HL-60 (cell line): ENCODE data around the gene ZNF275.
"Not testable (repeated sequence)": the region's sequence is repeated elsewhere in the genome, so short reads cannot be mapped to it uniquely, and the experiment has no call there.

Source experiments
- DNase-seq, 2 experiments: peaks; one replicate each; pipeline ENCODE4 v3.0.0-alpha.2; 2010 to 2020; ENCODE audit warnings: low read depth in 1 of 2, low spot score in 1 of 2
- H3K27ac ChIP-seq: fragments of 250-450 bp; sonication (Bioruptor Pico); replicated peaks from 2 replicates; pipeline ENCODE4 v1.5.1; 2020; ENCODE audit warnings: mild to moderate bottlenecking, moderate library complexity
- H3K27me3 ChIP-seq: fragments of 250-450 bp; sonication (Bioruptor Pico); 2 replicates; pipeline ENCODE4 v1.5.1; 2021; ENCODE audit warnings: mild to moderate bottlenecking, moderate library complexity; ENCODE audit not compliant: insufficient read depth, poor library complexity, severe bottlenecking
- H3K4me3 ChIP-seq: replicated peaks from 2 replicates; pipeline ENCODE4 v1.5.1; 2011; ENCODE audit warnings: mild to moderate bottlenecking, control low read depth, low read length; ENCODE audit not compliant: insufficient read depth
- CTCF ChIP-seq: IDR thresholded peaks from one replicate; pipeline ENCODE4 v1.5.1; 2011; ENCODE audit warnings: low read length, control low read depth, inconsistent platforms; ENCODE audit not compliant: insufficient read depth
- GABPA ChIP-seq: IDR thresholded peaks from 2 replicates; pipeline ENCODE4 v1.6.1; 2012; ENCODE audit warnings: low read depth
- POLR2AphosphoS5 ChIP-seq: IDR thresholded peaks from 2 replicates; pipeline ENCODE4 v1.6.1; 2012; ENCODE audit warnings: low read depth
- REST ChIP-seq: IDR thresholded peaks from 2 replicates; pipeline ENCODE4 v1.6.1; 2012; ENCODE audit warnings: low read depth; ENCODE audit not compliant: insufficient replicate concordance
- SPI1 ChIP-seq: IDR thresholded peaks from 2 replicates; pipeline ENCODE4 v1.6.1; 2012; ENCODE audit warnings: low read depth, mild to moderate bottlenecking, borderline replicate concordance

ZNF275 gene

GRCh38 chrX:153387987-153388721 is 54.2 kb downstream of the ZNF275 start:
- Histone ChIP-seq H3K27ac (no peak overlapping the region), H3K4me3 (no peak overlapping the region), H3K27me3 (no peaks in the 10 kb centered on the region)
- TF ChIP-seq GABPA (no peak), SPI1 (no peak), POLR2AphosphoS5 (no peak), REST (no peak), CTCF (no peak)
- DNase-seq = no peak

- DNase-seq = no peak
- no peak overlapping the region for H3K4me3 ChIP-seq
- no peak for TF ChIP-seq SPI1
- no peak for TF ChIP-seq GABPA
- no peak for TF ChIP-seq CTCF
Observed at GRCh38 chrX:153388722-153389459, 54.9 kb downstream of the ZNF275 start.

GRCh38 chrX:153389460-153389768 is 55.5 kb downstream of the ZNF275 start:
- H3K27me3 ChIP-seq, DNase-seq, H3K4me3 ChIP-seq, H3K27ac ChIP-seq: not testable (repeated sequence)

More at GRCh38 chrX:153388722-153389459, 54.9 kb downstream of the ZNF275 start:
- H3K27ac ChIP-seq = no peak overlapping the region
- H3K27me3 ChIP-seq = no peaks in the 10 kb centered on the region

GRCh38 chrX:153392642-153393321 is 58.8 kb downstream of the ZNF275 start:
- H3K27me3 ChIP-seq = no peaks in the 10 kb centered on the region
- no peak overlapping the region for H3K27ac ChIP-seq
- no peak for TF ChIP-seq CTCF
- TF ChIP-seq GABPA = no peak
- no peak for DNase-seq
- H3K4me3 ChIP-seq = no peak overlapping the region

- Histone ChIP-seq H3K27me3 (no peaks in the 10 kb centered on the region), H3K27ac (no peak overlapping the region), H3K4me3 (no peak overlapping the region)
- no peak for TF ChIP-seq CTCF
- TF ChIP-seq GABPA = no peak
- TF ChIP-seq SPI1 = no peak
- TF ChIP-seq REST = no peak
- TF ChIP-seq POLR2AphosphoS5 = no peak
- DNase-seq = no peak
Observed at GRCh38 chrX:153394612-153395011, 60.7 kb downstream of the ZNF275 start.
